Endothelial cell (in vitro differentiated cells): Measurements from ENCODE around the gene WASHC4. TPM values are rescaled to one million over a fixed set of nuclear protein-coding genes. Genes with fewer than 3 reads are reported as not detected.

ENCODE experiments used
- DNase-seq: peaks from one replicate; pipeline ENCODE4 v3.0.0; 2021; ENCODE audit warnings: low spot score
- H3K27ac Mint-ChIP-seq: one replicate; pipeline ENCODE4 v1.8.0; 2021; ENCODE audit warnings: mixed read lengths, inconsistent platforms; ENCODE audit not compliant: unreplicated experiment
- H3K27me3 Mint-ChIP-seq: one replicate; pipeline ENCODE4 v1.8.0; 2021; ENCODE audit warnings: mild to moderate bottlenecking, moderate library complexity, mixed read lengths, inconsistent platforms; ENCODE audit not compliant: unreplicated experiment
- H3K36me3 Mint-ChIP-seq: one replicate; pipeline ENCODE4 v1.8.0; 2021; ENCODE audit warnings: mild to moderate bottlenecking, low read depth, mixed read lengths, inconsistent platforms; ENCODE audit not compliant: unreplicated experiment
- H3K4me1 Mint-ChIP-seq: one replicate; pipeline ENCODE4 v1.8.0; 2021; ENCODE audit warnings: mild to moderate bottlenecking, mixed read lengths, inconsistent platforms; ENCODE audit not compliant: unreplicated experiment
- H3K4me3 Mint-ChIP-seq: one replicate; pipeline ENCODE4 v1.8.0; 2021; ENCODE audit warnings: mild to moderate bottlenecking, mixed read lengths, inconsistent platforms; ENCODE audit not compliant: unreplicated experiment
- H3K9me3 Mint-ChIP-seq: one replicate; pipeline ENCODE4 v1.8.0; 2021; ENCODE audit warnings: mixed read lengths, inconsistent platforms; ENCODE audit not compliant: unreplicated experiment
- CTCF ChIP-seq: fragments of 200-600 bp; sonication (generic); IDR thresholded peaks from one replicate; pipeline ENCODE4 v1.5.0; 2021; ENCODE audit warnings: antibody characterized with exemption; ENCODE audit not compliant: unreplicated experiment
- total RNA-seq: library from RNA; stranded (reverse); fragmentation: NEBNext Ultra II Directional; extraction: Animal tissue kit (Norgen Biotek cat#: 25700); gene quantifications from one replicate; pipeline ENCODE4 v1.2.1, GENCODE V29; 2021; ENCODE audit not compliant: unreplicated experiment

WASHC4 gene
- total RNA-seq, 1 donor from 2014 or later = 90.8 TPM

GRCh38 chr12:105109465-105110212, 2.1 kb downstream of the WASHC4 start:
- Mint-ChIP-seq H3K36me3 (peaks cover 17% of the 10 kb centered on the region), H3K27ac (peak overlapping the region; percentile 97)
- peak; percentile 8 for DNase-seq

GRCh38 chr12:105110851-105111250, 3.3 kb downstream of the WASHC4 start:
- H3K9me3 Mint-ChIP-seq = no peaks in the 10 kb centered on the region
- H3K27ac Mint-ChIP-seq = peak overlapping the region; percentile 52
- peaks cover 17% of the 10 kb centered on the region for H3K36me3 Mint-ChIP-seq
- TF ChIP-seq CTCF = no peak
- H3K4me1 Mint-ChIP-seq = peaks cover 26% of the 10 kb centered on the region
- peak overlapping the region; percentile 80 for H3K4me3 Mint-ChIP-seq
- DNase-seq = no peak
- H3K27me3 Mint-ChIP-seq = peaks cover 10% of the 10 kb centered on the region

More at GRCh38 chr12:105109465-105110212, 2.1 kb downstream of the WASHC4 start:
- H3K9me3 Mint-ChIP-seq = no peaks in the 10 kb centered on the region
- peaks cover 26% of the 10 kb centered on the region for H3K4me1 Mint-ChIP-seq
- no peak for TF ChIP-seq CTCF
- H3K27me3 Mint-ChIP-seq = peaks cover 10% of the 10 kb centered on the region
- H3K4me3 Mint-ChIP-seq = peak overlapping the region; percentile 94

- no peak for TF ChIP-seq CTCF
- Mint-ChIP-seq H3K4me3 (peak overlapping the region; percentile 17), H3K27ac (no peak overlapping the region), H3K4me1 (peaks cover 21% of the 10 kb centered on the region), H3K9me3 (no peaks in the 10 kb centered on the region), H3K36me3 (peaks cover 27% of the 10 kb centered on the region), H3K27me3 (peaks cover 10% of the 10 kb centered on the region)
- no peak for DNase-seq
These were observed 5.6 kb downstream of the WASHC4 start for GRCh38 chr12:105113094-105113493.

GRCh38 chr12:105116969-105117368, 9.4 kb downstream of the WASHC4 start:
- no peaks in the 10 kb centered on the region for H3K27me3 Mint-ChIP-seq
- H3K36me3 Mint-ChIP-seq = peaks cover 44% of the 10 kb centered on the region
- H3K9me3 Mint-ChIP-seq = no peaks in the 10 kb centered on the region
- peaks cover 12% of the 10 kb centered on the region for H3K4me1 Mint-ChIP-seq
- H3K27ac Mint-ChIP-seq = no peak overlapping the region
- DNase-seq = no peak
- no peak overlapping the region for H3K4me3 Mint-ChIP-seq
- no peak for TF ChIP-seq CTCF

DNA sequence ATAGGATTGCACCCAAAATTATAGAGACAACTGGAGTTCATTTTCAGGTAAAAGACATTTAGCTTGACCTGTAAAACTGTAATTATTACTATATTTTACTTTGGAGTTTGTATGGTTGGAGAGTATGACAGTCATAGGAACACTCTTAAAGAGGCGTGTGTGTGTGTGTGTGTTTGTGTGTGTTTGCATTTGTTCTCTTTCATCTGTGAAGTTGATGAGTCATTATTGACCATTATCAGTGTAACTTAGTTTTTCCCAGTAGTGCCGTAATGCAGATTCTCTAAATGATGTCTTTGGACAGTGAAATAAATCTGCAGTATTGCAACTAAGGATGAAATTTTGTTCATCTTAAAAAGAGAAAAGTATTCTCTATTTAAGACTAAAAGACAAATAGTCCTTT, 13.0 kb downstream of the WASHC4 start:
- H3K36me3 Mint-ChIP-seq = peaks cover 43% of the 10 kb centered on the region
- no peak overlapping the region for H3K27ac Mint-ChIP-seq
- no peak for TF ChIP-seq CTCF

More for the DNA sequence above, 13.0 kb downstream of the WASHC4 start:
- Mint-ChIP-seq H3K9me3 (no peaks in the 10 kb centered on the region), H3K27me3 (no peaks in the 10 kb centered on the region), H3K4me3 (peak overlapping the region; percentile 51), H3K4me1 (no peaks in the 10 kb centered on the region)
- no peak for DNase-seq
